Neural cell (in vitro differentiated cells): Measurements from ENCODE around the gene COX10. TPM values are rescaled to one million over a fixed set of nuclear protein-coding genes. Genes with fewer than 3 reads are reported as not detected.

Source experiments
- H2AFZ ChIP-seq: fragments of 200-600, 300-800 bp; sonication (generic), shearing (Covaris generic); 2 replicates; pipeline ENCODE4 v1.6.0; 2014; ENCODE audit warnings: low read depth, mild to moderate bottlenecking, antibody characterized with exemption, low read length, moderate library complexity
- H3F3A ChIP-seq: fragments of 200-600 bp; shearing (Covaris generic); 2 replicates; pipeline ENCODE4 v1.6.1; 2016; ENCODE audit warnings: mild to moderate bottlenecking, moderate library complexity, mixed read lengths, antibody characterized with exemption, low read length; ENCODE audit not compliant: insufficient read depth, poor library complexity, severe bottlenecking
- H3K27ac ChIP-seq: fragments of 200-600, 300-800 bp; sonication (generic), shearing (Covaris generic); 2 replicates; pipeline ENCODE4 v1.5.1; 2014; ENCODE audit warnings: mild to moderate bottlenecking, low read length, moderate library complexity
- H3K27me3 ChIP-seq: fragments of 300-800, 200-600 bp; sonication (generic), shearing (Covaris generic); 2 replicates; pipeline ENCODE4 v1.6.0; 2014; ENCODE audit warnings: mild to moderate bottlenecking, low read depth, low read length, moderate library complexity; ENCODE audit not compliant: insufficient read depth
- H3K36me3 ChIP-seq: fragments of 300-800, 200-600 bp; sonication (generic), shearing (Covaris generic); 2 replicates; pipeline ENCODE4 v1.5.1; 2014; ENCODE audit warnings: mild to moderate bottlenecking, antibody characterized with exemption, low read length, moderate library complexity; ENCODE audit not compliant: insufficient read depth
- H3K4me2 ChIP-seq: fragments of 300-800, 200-600 bp; sonication (generic), shearing (Covaris generic); 2 replicates; pipeline ENCODE4 v1.6.0; 2014; ENCODE audit warnings: mild to moderate bottlenecking, low read length
- H3K4me3 ChIP-seq: fragments of 300-800, 200-600 bp; sonication (generic), shearing (Covaris generic); 2 replicates; pipeline ENCODE4 v1.5.1; 2014; ENCODE audit warnings: mild to moderate bottlenecking, low read length, moderate library complexity
- H3K79me2 ChIP-seq: fragments of 200-600 bp; shearing (Covaris generic); replicated peaks from 2 replicates; pipeline ENCODE4 v1.6.0; 2014; ENCODE audit warnings: mild to moderate bottlenecking, low read length, moderate library complexity; ENCODE audit not compliant: insufficient read depth
- H3K9ac ChIP-seq: fragments of 300-800, 200-600 bp; sonication (generic), shearing (Covaris generic); 2 replicates; pipeline ENCODE4 v1.6.1; 2016; ENCODE audit warnings: mild to moderate bottlenecking, low read length, mixed read lengths
- H3K9me2 ChIP-seq: fragments of 200-600 bp; shearing (Covaris generic); 2 replicates; pipeline ENCODE4 v1.6.1; 2016; ENCODE audit warnings: mild to moderate bottlenecking, low read length, mixed read lengths; ENCODE audit not compliant: insufficient read depth
- H3K9me3 ChIP-seq: fragments of 200-600, 300-800 bp; sonication (generic), shearing (Covaris generic); 2 replicates; pipeline ENCODE4 v1.6.1; 2016; ENCODE audit warnings: mild to moderate bottlenecking, mixed run types, low read length, moderate library complexity, mixed read lengths
- H4K20me1 ChIP-seq: fragments of 200-600 bp; shearing (Covaris generic); 2 replicates; pipeline ENCODE4 v1.6.1; 2016; ENCODE audit warnings: mild to moderate bottlenecking, mixed run types; ENCODE audit not compliant: insufficient read depth
- CTCF ChIP-seq: fragments of 450-650 bp; IDR thresholded peaks from 2 replicates; pipeline ENCODE4 v1.5.1; 2014; ENCODE audit warnings: antibody characterized with exemption, mild to moderate bottlenecking, moderate library complexity; ENCODE audit not compliant: poor library complexity, severe bottlenecking
- EP300 ChIP-seq: fragments of 450-650 bp; conservative IDR thresholded peaks from 2 replicates; pipeline ENCODE4 v1.6.1; 2014; ENCODE audit warnings: antibody characterized with exemption, mild to moderate bottlenecking, moderate library complexity; ENCODE audit not compliant: poor library complexity, severe bottlenecking
- EZH2 ChIP-seq: fragments of 200-600, 300-800 bp; shearing (Covaris generic), sonication (generic); IDR thresholded peaks from 2 replicates; pipeline ENCODE4 v1.6.1; 2014; ENCODE audit warnings: antibody characterized with exemption, low read length, borderline replicate concordance, mild to moderate bottlenecking; ENCODE audit not compliant: insufficient read depth, poor library complexity, severe bottlenecking
- MXI1 ChIP-seq: fragments of 450-650 bp; conservative IDR thresholded peaks from 2 replicates; pipeline ENCODE4 v1.6.1; 2014; ENCODE audit warnings: antibody characterized with exemption, mild to moderate bottlenecking; ENCODE audit not compliant: poor library complexity, severe bottlenecking
- POLR2AphosphoS5 ChIP-seq: IDR thresholded peaks from 2 replicates; pipeline ENCODE4 v1.6.1; 2012
- RAD21 ChIP-seq: fragments of 450-650 bp; conservative IDR thresholded peaks from 2 replicates; pipeline ENCODE4 v1.6.1; 2014; ENCODE audit warnings: antibody characterized with exemption, mild to moderate bottlenecking, moderate library complexity
- REST ChIP-seq: IDR thresholded peaks from 2 replicates; pipeline ENCODE4 v1.6.1; 2012; ENCODE audit warnings: borderline replicate concordance
- SMC3 ChIP-seq: fragments of 450-650 bp; conservative IDR thresholded peaks from 2 replicates; pipeline ENCODE4 v1.6.1; 2014; ENCODE audit warnings: antibody characterized with exemption, mild to moderate bottlenecking, moderate library complexity; ENCODE audit not compliant: poor library complexity
- TAF1 ChIP-seq: IDR thresholded peaks from 2 replicates; pipeline ENCODE4 v1.6.1; 2012; ENCODE audit warnings: low read depth
- polyA plus RNA-seq: library from polyadenylated mRNA; depleted of rRNA; stranded (reverse); fragments of >200 nt; gene quantifications from 2 replicates; pipeline ENCODE4 v1.2.3, GENCODE V29; 2014

COX10 gene
- polyA plus RNA-seq, 1 donor from 2014 or later: 7.2 TPM

GRCh38 chr17:14138649-14139048, 69.3 kb downstream of the COX10 start:
- no peak overlapping the region for H3K9ac ChIP-seq
- no peak for TF ChIP-seq MXI1
- no peak for TF ChIP-seq EP300
- no peak for TF ChIP-seq POLR2AphosphoS5
- TF ChIP-seq REST: no peak
- TF ChIP-seq EZH2: no peak
- TF ChIP-seq TAF1: no peak
- TF ChIP-seq SMC3: no peak
- TF ChIP-seq CTCF: no peak
- no peak for TF ChIP-seq RAD21
- H3K79me2 ChIP-seq: no peaks in the 10 kb centered on the region
- no peak overlapping the region for H3K27ac ChIP-seq
- H2AFZ ChIP-seq: no peak overlapping the region
- no peaks in the 10 kb centered on the region for H3K9me3 ChIP-seq
- H3F3A ChIP-seq: no peaks in the 10 kb centered on the region
- no peak overlapping the region for H3K4me3 ChIP-seq
- no peaks in the 10 kb centered on the region for H3K9me2 ChIP-seq
- H4K20me1 ChIP-seq: no peaks in the 10 kb centered on the region
- no peak overlapping the region for H3K4me2 ChIP-seq
- no peaks in the 10 kb centered on the region for H3K27me3 ChIP-seq
- H3K36me3 ChIP-seq: no peaks in the 10 kb centered on the region

GRCh38 chr17:14143688-14144087, 74.4 kb downstream of the COX10 start:
- Histone ChIP-seq H3K79me2 (no peaks in the 10 kb centered on the region), H3K9ac (no peak overlapping the region), H3K36me3 (no peaks in the 10 kb centered on the region), H3K9me3 (no peaks in the 10 kb centered on the region), H3K9me2 (no peaks in the 10 kb centered on the region), H3K27me3 (no peaks in the 10 kb centered on the region), H3F3A (no peaks in the 10 kb centered on the region), H3K4me2 (no peak overlapping the region), H2AFZ (no peak overlapping the region), H4K20me1 (no peaks in the 10 kb centered on the region), H3K27ac (no peak overlapping the region), H3K4me3 (no peak overlapping the region)
- TF ChIP-seq CTCF (no peak), POLR2AphosphoS5 (no peak), MXI1 (no peak), SMC3 (no peak), TAF1 (no peak), EP300 (no peak)
